GM12864 (cell line): ENCODE measurements around the gene CSF3R.

Source experiments
- DNase-seq: peaks from one replicate; pipeline ENCODE4 v3.0.0-alpha.2; 2011; ENCODE audit warnings: low read depth
- H3K4me3 ChIP-seq: 2 replicates; pipeline ENCODE4 v1.5.1; 2011; ENCODE audit warnings: mild to moderate bottlenecking, low read depth, low read length, control low read depth
- CTCF ChIP-seq: IDR thresholded peaks from 2 replicates; pipeline ENCODE4 v1.5.1; 2011; ENCODE audit warnings: low read depth, mild to moderate bottlenecking, moderate library complexity, low read length, control low read depth, inconsistent platforms; ENCODE audit errors: missing control alignments

The CSF3R gene

DNA sequence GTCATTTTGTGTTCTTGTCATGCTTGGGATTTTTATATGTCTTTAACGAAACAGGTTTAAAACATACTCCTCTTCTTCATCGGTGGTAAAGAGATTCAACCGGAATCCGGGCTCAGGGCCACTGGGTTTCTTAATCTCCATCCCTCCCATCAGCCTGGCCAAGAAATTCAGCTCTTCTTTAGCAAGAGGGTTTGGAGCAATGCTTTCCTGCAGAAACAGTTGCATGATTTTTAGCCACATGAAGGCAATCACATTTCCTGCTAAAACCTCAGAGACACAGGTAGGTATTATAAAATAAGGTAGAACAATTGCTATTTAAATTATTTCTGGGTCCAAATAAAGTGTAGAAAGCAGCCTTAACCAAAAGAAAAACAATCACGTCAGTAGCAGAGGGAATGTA, 62.3 kb downstream of the CSF3R start:
- no peak for TF ChIP-seq CTCF
- H3K4me3 ChIP-seq, result no peak overlapping the region
- DNase-seq, result no peak

DNA sequence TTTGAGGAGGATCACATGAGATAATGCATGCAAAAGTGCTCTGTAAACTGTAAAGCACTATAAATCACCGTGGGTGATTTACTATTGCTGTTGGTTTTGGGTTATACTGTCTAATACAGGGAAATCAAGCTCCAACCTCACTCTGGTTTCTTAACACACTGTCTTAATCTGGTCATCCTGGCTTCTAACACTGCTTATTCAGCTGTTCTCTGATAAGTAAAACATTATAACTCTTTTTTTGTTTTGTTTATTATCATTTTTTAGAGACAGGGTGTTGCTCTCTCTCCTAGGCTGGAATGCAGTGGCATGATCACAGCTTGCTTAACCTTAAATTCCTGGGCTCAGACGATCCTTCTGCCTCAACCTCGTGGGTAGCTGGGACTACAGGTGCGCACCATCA, 63.1 kb downstream of the CSF3R start:
- no peak for TF ChIP-seq CTCF
- H3K4me3 ChIP-seq, result no peak overlapping the region
- DNase-seq, result no peak

- no peak overlapping the region for H3K4me3 ChIP-seq
- TF ChIP-seq CTCF, result no peak
- DNase-seq, result no peak
These were observed 63.6 kb downstream of the CSF3R start for GRCh38 chr1:36419140-36419539.

- H3K4me3 ChIP-seq, result no peak overlapping the region
- no peak for TF ChIP-seq CTCF
- DNase-seq, result no peak
These were observed 64.8 kb downstream of the CSF3R start for GRCh38 chr1:36417931-36418330.
